Adipose tissue (tissue), 3 donors: ENCODE data around the gene CD248. TPM values are rescaled to one million over a fixed set of nuclear protein-coding genes. Genes with fewer than 3 reads are reported as not detected.
A peak's percentile ranks its signal among the peaks of the same experiment; 100 is the strongest.
"Not testable (repeated sequence)": the region's sequence is repeated elsewhere in the genome, so short reads cannot be mapped to it uniquely, and the experiment has no call there.

Source experiments
- H3K27ac ChIP-seq: one replicate; pipeline ENCODE4 v1.5.1; 2013; ENCODE audit warnings: low read depth, low read length
- WGBS, 3 donors: extraction: QIAGEN DNeasy Blood & Tissue Kit; methylation state at CpG; one replicate each; pipeline ENCODE4 v1.1.7; 2013; 5-methylcytosine and 5-hydroxymethylcytosine counted together
- polyA plus RNA-seq, 3 donors: library from polyadenylated mRNA; stranded (reverse); fragments of 200-250 nt; gene quantifications; one replicate each; pipeline ENCODE4 v1.2.3, GENCODE V29; 2013
- donor health status: healthy with polysubstance abuse.
- donor health status: Bipolar disorder and iron deficiency.
- donor health status: healthy.

Gene CD248
- polyA plus RNA-seq, 3 donors = 22.3 to 327 (median 55.8) TPM

DNA sequence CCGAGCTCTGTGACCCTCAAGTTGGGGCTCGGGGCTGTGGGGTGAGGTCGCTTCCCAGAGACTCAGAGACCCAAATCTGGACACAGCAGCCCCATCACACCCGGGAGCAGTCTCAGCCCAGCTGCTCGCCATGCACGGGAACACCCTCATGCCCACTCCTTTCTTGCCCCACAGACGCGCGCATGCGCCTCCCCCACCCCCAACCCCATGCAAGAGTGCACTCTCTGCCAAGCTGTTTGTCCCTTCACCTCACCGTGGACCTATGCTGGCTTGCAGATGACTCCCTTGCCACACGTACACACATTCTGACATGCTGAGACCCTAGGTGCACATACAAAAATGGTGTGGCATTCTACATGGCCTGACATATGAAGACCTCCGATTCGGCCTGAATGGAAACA lies 478 bp upstream of the CD248 start:
- WGBS, 3 donors = 3 to 37% (median 5%) methylated on average over 12 to 14 of the region's 14 CpGs
- H3K27ac ChIP-seq = peak overlapping the region; percentile 72

DNA sequence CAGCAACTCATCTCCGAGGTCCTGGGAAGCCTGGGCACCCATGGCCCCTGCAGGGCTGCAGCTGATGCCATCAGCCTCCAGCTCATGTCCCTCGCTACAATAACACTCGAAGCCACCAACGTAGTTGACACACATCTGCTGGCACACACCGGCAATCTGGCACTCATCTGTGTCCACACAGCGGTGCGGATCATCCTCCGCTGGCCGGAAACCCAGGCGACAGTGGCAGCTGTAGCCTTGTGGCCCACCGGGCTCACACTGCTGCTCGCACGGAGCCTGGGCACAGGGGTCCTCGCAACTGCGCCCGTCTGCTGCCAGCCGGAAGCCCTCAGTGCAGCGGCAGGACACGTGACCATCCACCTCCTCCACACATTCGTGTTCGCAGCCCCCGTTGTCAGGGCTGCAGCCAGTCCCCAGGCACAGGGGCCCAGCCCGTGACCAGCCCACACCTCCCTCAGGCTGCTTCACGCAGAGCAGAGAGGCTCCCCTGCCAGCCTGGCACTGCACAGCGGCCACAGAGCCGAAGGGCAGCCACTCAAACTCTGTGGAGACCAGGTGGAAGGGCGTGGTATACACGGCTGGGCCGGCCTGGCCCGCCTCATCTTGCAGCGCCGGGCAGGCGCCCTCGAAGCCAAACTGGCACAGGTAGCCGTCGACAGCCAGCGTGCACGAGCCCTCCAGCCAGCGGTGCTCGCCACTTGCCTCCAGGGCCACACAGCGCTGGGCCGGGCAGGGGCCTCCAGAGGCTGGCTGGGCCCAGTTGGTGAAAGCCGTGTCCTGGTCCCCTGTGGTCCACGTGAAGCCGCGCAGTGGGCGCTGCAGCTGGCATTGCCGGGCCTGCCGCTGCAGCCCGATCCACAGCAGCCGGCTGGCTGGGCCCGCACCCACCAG lies 678 bp downstream of the CD248 start:
- 47 to 75% (median 65%) methylated on average over 51 to 52 of the region's 52 CpGs for WGBS, 3 donors
- H3K27ac ChIP-seq = no peak overlapping the region

DNA sequence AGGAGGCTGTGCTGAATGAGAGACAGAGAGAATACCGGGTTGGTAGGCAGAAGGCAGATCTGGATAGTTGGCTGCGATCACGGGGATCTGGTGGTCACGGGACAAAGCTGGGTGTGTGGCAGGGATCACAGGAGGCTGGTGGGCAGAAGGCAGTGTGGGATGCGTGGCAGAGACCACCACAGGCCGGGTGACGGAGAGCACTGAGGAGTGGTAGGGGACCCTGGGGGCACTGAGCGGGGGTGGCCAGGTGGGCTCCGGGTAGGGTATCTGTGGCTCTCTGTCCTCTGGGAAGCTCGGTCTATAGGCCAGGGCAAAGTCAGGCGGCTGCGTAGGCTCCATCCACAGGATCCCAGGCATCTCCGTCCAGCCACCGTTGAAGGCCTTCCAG lies 1.4 kb downstream of the CD248 start:
- 69 to 89% (median 72%) methylated on average over 11 to 14 of the region's 14 CpGs for WGBS, 3 donors
- no peak overlapping the region for H3K27ac ChIP-seq

DNA sequence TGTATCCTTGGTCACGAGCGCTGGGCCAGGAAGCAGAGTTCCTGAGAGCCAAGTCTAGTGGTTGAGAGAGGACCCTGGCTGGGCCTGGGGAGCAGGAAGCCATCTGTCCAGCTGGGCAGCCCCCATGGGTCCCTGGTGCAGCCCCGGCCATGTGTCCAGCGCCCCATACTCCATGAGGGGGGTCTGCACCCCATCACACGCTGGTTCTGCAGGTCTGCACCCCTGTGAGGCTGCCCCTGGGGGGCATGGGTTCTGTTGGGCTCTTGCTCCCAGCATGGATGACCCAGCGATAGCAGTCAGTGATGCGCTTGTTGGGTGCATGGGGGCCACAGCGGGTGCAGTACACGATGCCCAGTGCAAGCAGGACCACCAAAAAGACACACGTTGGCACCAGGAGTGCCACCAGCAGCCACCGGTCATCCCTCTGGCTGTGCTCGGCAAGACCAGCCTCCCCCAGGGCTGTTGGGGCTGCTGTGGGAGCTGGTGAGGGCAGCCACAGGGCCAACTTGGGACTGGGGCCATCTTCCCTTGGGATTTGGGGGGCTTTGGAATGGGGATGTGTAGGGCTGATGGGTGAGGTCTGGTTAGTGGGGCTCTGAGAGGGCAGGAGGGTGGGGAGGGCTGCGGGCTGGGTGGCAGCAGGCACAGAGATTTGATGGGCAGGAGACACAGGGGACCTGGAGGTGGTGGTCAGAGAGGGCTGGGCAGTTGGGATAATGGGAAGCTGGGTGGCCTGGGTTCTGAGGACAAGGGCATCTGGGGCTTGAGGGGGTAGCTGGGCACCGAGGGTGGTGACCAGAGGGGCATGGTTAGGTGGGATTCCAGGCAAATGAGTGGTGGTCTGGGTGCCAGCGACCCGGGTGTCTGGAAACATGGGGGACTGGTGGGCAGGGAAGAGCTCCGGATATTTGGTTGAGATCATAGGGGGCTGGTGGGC lies 2.0 kb downstream of the CD248 start:
- WGBS, 3 donors = 52 to 80% (median 67%) methylated on average over 17 of the region's 17 CpGs
- no peak overlapping the region for H3K27ac ChIP-seq

DNA sequence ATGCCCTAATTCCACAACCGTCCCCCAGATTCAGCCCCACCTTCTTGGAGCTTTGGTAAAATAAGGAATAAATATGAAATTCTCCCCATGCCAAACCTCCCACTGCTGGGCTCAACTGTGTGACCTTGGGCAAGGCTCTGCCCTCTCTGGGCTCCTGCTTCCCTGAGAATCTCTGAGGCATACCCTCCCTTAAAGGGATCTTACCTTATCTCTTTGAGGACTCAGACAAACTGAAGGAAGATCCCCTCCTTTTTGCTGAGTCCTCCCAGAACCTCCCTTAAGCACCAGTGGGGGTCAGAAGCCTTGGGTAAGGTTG lies 2.7 kb downstream of the CD248 start:
- WGBS, 3 donors = 55 to 100% (median 76%) methylated on average over 1 of the region's 1 CpG

DNA sequence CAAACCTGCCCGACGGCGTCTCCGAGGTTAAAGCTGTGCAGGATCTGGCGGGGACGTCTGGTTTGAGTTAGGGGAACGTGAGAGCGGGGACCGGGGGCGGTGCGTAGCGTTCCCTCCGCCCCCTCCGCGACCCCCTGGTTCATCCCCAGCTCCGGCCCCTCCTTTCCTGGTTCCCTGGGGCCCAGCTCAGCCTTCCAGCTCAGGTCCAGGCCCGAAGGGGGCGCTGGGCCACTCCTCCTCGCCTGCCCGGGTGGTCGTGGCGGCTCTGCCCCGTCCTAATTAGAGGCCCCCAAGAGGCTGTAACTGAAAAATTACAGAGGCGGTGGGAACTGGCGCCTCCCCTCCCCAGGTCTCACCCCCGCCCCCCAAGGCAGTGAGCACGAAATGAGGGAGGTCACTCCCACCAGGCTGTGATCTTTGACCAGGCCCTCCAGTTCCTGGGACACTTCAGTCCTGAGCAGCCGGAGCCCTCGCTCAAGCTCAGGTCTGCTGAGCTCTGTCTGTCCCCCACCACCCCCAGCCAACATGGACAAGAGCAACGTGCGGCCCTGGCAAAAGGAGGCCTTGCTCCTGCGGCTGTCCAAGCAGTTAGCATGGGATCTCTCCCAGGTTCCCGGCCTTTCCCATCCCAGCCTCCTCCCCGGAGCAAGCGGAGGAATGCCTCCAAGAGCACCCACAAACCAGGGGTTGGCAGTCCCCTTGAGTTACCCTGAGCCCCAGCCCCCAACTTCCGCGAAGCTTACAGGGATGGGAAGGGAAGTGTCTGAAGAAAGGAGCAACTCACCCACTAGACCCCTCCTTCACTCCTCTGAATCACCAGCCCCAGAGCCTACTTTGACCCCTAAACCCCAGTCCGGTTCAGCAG lies 3.3 kb downstream of the CD248 start:
- WGBS, 3 donors = 34 to 45% (median 39%) methylated on average over 32 to 38 of the region's 38 CpGs
- peak overlapping the region; percentile 78 for H3K27ac ChIP-seq

More for the DNA sequence above, 2.7 kb downstream of the CD248 start:
- H3K27ac ChIP-seq = no peak overlapping the region

DNA sequence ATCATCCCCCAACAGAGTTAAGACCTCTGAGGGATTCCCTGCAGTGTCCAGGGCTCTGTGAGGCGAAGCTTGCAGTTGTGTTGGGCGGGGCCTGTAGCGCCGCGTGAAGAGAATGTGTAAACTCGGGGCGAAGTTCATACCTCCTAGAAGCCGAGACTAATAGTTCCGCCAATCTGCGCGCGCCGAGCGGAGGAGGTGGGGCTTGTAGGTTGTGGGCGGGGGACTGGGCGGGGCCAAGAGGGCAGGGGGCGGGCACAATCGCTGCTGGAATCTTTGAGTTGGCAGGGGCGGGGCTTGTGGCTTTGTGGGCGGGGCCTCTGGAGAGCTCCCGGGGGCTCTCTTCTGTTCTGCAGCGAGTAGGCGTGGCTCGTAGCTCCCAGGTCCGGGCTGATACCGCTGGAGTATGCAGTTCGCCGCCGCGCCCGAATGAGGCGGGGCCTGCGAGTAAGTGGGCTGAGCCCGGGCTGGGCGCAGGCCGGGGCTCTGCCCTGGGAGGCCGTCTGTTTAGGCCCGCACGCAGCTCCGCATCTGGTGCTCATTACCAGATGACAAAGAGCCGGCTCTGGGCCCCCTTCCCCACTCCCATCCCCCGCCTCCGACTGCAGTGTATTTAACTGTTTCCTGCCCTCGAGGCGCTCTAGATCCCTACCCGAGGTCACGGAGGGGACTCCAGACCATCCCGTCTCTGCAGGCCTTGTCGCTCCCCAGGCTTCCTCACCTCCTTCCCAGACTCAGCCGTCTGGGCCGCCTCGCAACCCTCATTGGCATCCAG lies 4.1 kb downstream of the CD248 start:
- H3K27ac ChIP-seq = peak overlapping the region; percentile 78
- 1 to 3% (median 3%) methylated on average over 49 to 52 of the region's 52 CpGs for WGBS, 3 donors

DNA sequence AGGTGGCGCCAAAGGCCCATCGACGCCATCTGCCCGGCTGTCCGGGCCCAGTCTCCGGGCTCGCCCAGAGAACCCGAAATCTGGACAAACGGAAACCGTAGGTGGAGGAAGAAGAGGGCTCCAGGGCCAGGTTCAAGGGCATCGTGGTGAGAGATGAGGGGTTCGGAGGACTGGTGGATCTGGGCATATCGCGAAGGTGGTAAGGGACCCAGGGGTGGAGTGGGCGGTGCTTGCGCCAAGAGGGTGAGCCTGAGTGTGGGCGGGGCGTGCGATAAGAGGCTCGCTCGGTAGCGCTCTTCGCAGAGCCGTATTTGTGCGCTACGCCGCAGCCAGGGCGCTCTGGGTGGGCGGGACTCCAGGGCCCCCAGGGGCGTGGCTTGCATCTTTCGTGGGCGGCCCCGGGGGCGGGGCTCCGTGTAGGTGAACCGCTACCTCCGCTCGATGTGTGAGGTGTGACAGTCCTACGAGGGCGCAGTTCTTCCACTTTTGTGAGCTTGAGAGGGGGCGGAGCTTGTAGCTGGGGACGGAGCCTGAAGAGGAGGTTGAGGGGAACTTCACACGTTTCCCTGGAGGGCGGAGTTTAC lies 4.8 kb downstream of the CD248 start:
- 0 to 1% (median 1%) methylated on average over 44 of the region's 44 CpGs for WGBS, 3 donors
- H3K27ac ChIP-seq = peak overlapping the region; percentile 21

DNA sequence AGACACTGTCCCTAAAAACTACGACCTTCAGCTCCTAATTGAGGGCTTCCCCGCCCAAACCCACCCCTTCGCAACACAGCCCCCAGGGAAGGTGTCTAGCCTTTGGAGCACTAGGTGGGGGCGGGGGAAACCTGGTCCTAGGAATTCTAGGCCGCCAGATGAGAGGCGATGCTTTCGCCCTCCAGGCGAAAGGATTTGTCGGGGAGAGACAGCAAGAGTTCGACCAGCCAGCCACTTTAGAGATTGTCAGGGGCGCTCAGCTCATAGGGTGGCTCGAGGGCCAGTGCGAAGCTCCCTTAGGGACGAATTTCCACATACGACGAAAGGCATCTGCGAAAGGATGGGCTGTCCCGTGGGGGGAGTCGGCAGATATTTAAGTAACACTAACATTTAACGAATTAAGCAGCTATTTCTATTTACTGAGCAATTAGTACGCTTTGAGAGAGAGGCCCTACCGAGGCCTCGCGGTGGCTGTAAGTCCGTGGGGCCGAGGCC lies 5.3 kb downstream of the CD248 start:
- 26 to 34% (median 28%) methylated on average over 26 of the region's 26 CpGs for WGBS, 3 donors
- H3K27ac ChIP-seq = peak overlapping the region; percentile 21

DNA sequence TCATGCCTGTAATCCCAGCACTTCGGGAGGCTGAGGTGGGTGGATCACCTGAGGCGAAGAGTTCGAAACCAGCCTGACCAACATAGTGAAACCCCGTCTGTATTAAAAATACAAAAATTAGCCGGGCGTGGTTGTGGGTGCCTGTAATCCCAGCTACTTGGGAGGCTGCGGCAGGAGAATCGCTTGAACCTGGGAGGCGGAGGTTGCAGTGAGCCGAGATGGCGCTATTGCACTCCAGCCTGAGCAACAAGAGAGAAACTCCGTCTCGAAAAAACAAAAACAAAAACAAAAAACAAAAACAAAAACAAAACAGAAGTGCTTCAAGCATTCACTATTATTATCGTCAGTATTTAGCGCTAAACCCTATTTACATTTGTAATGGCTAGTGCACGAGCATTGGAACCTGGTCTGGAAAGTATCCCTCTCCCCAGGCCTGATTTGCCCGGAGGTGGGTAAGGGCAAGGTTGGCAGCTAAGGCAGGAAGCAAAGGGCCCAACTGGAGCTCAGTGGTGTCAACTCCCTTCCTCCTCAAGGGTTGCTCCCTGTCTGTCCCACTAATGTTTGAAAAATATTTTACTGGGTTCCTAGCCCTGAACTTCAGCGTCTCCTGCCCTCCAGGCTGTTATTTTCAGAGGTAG lies 5.9 kb downstream of the CD248 start:
- WGBS, 3 donors = 85 to 88% (median 87%) methylated on average over 18 of the region's 18 CpGs
- not testable (repeated sequence) for H3K27ac ChIP-seq

DNA sequence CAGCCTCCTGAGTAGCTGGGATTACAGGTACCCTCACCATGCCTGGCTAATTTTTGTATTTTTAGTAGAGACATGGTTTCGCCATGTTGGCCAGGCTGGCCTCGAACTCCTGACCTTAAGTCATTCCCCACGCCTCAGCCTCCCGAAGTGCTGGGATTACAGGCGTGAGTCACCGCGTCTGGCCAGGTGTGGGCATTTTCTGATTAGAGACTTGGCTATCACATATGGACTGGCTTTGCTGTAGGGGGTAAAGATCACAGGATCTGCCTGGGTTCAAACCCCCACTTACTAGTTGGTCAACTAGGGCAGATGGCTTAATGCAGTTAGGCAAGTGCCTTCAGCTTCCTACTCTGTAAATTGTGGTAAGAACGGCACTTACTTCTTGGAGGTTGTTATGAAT lies 6.5 kb downstream of the CD248 start:
- H3K27ac ChIP-seq = no peak overlapping the region
- 69 to 82% (median 78%) methylated on average over 8 of the region's 8 CpGs for WGBS, 3 donors

DNA sequence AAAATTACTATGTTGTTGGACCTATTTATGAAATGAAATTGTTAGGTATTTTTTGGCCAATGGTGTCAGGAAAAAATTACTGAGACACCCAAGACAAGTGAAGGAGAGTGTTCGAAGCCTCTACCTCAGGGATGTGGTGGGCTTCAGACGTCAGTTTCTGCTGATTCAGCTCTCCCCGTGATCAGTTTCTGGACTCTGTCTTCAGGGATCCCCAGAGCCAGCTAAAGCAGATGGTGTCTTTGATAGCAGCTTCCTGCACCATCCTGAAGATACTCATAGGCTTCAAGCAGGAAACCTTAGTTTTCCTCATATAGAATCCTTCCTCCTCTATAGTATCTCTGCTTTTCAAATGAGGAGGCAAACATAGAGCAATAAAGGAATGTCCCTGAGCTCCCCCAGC lies 7.4 kb downstream of the CD248 start:
- WGBS, 3 donors = 41 to 73% (median 50%) methylated on average over 3 of the region's 3 CpGs
- no peak overlapping the region for H3K27ac ChIP-seq

DNA sequence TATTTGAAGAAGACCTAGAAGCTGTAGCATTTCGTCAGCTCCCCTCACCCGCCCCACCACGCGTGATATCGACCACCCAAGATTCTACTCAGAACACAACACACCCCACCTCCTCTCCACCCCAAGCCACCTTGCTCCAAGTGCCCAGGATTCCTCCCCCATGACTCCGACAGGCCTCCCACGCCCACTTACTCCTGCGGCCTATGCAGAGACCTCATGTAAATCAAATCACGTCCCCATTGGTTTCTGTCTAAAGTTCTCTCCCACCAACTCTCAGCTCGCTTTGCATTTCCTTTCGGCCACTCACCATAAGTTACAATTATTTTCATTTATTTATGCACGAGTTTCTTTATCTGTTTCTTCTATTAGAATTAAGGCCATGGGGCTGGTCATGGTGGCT lies 14.2 kb downstream of the CD248 start:
- 83 to 87% (median 85%) methylated on average over 12 of the region's 12 CpGs for WGBS, 3 donors
- H3K27ac ChIP-seq = no peak overlapping the region

DNA sequence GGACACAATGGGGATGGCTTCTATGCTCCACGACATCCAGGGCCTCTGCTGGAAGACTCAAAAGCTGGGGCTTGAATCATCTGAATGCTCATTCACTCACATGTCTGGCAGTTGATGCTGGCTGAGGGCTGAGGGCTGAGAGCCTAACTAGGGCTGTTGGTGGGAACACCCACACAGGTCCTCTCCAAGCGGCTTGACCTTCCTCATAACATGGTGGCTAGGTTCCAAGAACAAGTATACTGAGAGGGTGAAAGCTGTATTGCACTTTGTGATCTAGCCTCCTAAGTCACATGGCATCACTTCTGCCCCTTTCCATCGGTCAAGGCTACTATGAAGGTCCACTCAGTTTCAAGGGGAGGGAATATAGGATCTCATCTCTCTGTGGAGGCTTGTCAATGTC lies 17.7 kb downstream of the CD248 start:
- H3K27ac ChIP-seq = no peak overlapping the region
- 58 to 74% (median 64%) methylated on average over 3 of the region's 3 CpGs for WGBS, 3 donors

DNA sequence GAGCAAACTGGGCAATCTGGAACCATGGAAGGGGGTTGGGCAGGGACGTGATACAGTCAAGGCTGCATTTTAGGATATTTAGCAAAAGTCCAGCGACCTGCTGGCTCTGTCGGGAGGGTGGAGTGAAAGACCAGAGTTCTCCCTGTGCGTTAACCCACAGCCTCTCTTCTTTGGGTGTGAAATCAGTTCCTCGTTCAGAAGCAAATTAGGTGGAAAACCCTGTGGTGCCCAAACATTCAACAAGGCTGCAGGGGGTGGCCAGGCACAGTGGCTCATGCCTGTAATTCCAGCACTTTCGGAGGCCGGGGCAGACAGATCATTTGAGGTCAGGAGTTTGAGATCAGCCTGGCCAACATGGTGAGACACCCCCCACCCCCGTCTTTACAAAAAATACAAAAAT lies 19.2 kb downstream of the CD248 start:
- 47 to 62% (median 53%) methylated on average over 8 of the region's 8 CpGs for WGBS, 3 donors
- no peak overlapping the region for H3K27ac ChIP-seq

DNA sequence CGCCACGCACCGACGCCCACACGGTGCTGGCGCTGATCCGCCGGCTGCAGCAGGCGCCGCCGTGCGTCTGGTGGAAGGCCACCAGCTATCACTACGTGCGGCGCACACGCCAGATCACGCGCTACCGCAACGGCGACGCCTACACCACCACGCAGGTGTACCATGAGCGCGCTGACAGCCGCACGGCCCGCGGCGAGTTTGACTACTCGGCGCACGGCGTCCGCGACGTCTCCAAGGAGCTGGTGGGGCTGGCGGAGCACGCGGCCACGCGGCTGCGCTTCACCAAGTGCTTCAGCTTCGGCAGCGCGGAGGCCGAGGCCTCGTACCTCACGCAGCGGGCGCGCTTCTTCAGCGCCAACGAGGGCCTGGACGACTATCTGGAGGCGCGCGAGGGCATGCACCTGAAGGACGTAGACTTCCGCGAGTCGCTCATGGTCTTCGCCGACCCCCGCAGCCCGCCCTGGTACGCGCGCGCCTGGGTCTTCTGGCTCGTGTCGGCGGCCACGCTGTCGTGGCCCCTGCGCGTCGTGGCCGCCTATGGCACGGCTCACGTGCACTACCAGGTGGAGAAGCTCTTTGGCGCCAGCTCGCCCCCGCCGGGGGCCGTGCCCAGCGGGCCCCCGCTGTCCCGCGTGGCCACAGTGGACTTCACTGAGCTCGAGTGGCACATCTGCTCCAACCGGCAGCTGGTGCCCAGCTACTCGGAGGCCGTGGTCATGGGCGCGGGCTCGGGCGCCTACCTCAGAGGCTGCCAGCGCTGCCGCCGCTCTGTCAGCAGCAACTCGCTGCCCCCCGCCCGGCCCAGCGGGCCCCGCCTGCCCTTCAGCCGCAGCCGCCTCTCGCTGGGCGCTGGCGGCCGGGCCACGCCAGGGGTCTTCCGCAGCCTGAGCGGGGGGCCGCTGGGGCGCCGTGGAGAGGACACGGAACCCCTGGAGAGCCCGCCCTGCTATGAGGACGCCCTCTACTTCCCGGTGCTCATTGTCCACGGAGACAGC lies 21.9 kb downstream of the CD248 start:
- 79 to 85% (median 80%) methylated on average over 105 to 123 of the region's 123 CpGs for WGBS, 3 donors
- no peak overlapping the region for H3K27ac ChIP-seq
